Esophagus (tissue), 2 donors: Measurements from ENCODE around the gene PTMS. TPM values are rescaled to one million over a fixed set of nuclear protein-coding genes. Genes with fewer than 3 reads are reported as not detected.
"Not testable (repeated sequence)": the region's sequence is repeated elsewhere in the genome, so short reads cannot be mapped to it uniquely, and the experiment has no call there.

Experiments used
- H3K27ac ChIP-seq, 2 donors: one replicate each; pipeline ENCODE4 v1.5.1; 2013; ENCODE audit warnings: low read depth in 2 of 2, mild to moderate bottlenecking in 2 of 2, inconsistent platforms in 1 of 2, low read length in 1 of 2, moderate library complexity in 1 of 2
- H3K27me3 ChIP-seq, 2 donors: one replicate each; pipeline ENCODE4 v1.6.1; 2013; ENCODE audit warnings: low read length in 2 of 2, control low read depth in 1 of 2, mild to moderate bottlenecking in 1 of 2; ENCODE audit not compliant: insufficient read depth in 2 of 2, control insufficient read depth in 1 of 2
- H3K36me3 ChIP-seq, 2 donors: one replicate each; pipeline ENCODE4 v1.6.1; 2013; ENCODE audit warnings: low read length in 1 of 2; ENCODE audit not compliant: control insufficient read depth in 2 of 2, insufficient read depth in 2 of 2
- H3K4me1 ChIP-seq, 2 donors: one replicate each; pipeline ENCODE4 v1.6.1; 2013; ENCODE audit warnings: low read length in 1 of 2; ENCODE audit not compliant: control insufficient read depth in 2 of 2, insufficient read depth in 2 of 2
- H3K4me3 ChIP-seq, 2 donors: one replicate each; pipeline ENCODE4 v1.5.1; 2013; ENCODE audit warnings: low read length in 2 of 2, mild to moderate bottlenecking in 2 of 2, low read depth in 1 of 2, moderate library complexity in 1 of 2
- H3K9me3 ChIP-seq, 2 donors: one replicate each; pipeline ENCODE4 v1.6.1; 2013; ENCODE audit warnings: mild to moderate bottlenecking in 2 of 2, low read depth in 1 of 2, low read length in 1 of 2, moderate library complexity in 1 of 2; ENCODE audit not compliant: control insufficient read depth in 2 of 2, insufficient read depth in 1 of 2
- WGBS, 2 donors: extraction: QIAGEN DNeasy Blood & Tissue Kit; methylation state at CpG; one replicate each; pipeline ENCODE4 v1.1.7; 2013; 5-methylcytosine and 5-hydroxymethylcytosine counted together
- polyA plus RNA-seq, 2 donors: library from polyadenylated mRNA; stranded (reverse); fragments of 200-250 nt; gene quantifications; one replicate each; pipeline ENCODE4 v1.2.3, GENCODE V29; 2013
- donor health status: healthy with polysubstance abuse.
- donor health status: Bipolar disorder and iron deficiency.

The PTMS gene
- polyA plus RNA-seq, 2 donors = 249 to 449 TPM

DNA sequence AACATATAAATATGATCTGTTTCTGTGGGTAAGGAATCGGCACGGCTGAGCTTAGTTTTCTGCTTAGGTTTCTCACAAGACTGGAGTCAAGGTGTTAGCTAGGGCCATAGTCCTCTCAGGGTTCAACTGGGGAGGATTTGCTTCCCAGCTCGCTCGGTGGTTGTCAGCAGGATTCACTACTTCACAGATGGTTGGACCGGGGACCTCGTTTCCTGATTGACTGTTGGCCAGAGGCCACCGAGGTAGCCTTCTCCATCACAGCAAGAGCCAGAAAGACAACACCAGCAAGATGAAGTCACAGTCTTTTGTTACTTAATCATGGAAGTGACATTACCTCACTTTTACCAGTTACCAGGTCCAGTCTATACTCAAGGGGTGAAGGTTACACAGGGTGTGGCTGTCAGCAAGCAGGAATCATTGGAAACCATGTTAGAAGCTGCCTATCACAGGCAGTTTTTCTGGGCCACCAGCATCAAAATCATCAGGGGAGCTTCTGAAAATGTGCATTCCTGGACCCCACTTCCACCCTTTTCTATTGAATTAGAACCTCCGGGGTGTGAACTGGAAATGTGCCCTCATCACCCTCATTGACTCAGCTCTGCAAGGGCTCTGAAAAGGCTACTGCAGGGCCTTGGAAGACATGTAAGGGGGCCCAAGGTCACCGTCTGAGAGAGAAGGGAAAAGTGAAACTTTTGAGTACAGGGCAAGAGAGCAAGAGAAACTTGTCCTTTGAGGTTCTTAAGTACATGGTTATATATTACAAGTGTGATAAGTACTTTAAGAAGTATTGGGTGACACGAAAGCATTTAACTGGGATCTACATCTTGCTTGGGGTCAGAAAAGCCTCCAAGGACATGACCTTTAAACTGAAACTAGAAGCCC, 31.4 kb upstream of the PTMS start:
- Histone ChIP-seq H3K9me3 (no peaks in the 10 kb centered on the region), H3K4me1 (no peaks in the 10 kb centered on the region), H3K4me3 (no peak overlapping the region), H3K27me3 (no peaks in the 10 kb centered on the region), H3K36me3 (peaks cover 15 to 22% of the 10 kb centered on the region in 2 donors), H3K27ac (no peak overlapping the region)
- WGBS, 2 donors = 78 to 81% methylated on average over 10 of the region's 10 CpGs

DNA sequence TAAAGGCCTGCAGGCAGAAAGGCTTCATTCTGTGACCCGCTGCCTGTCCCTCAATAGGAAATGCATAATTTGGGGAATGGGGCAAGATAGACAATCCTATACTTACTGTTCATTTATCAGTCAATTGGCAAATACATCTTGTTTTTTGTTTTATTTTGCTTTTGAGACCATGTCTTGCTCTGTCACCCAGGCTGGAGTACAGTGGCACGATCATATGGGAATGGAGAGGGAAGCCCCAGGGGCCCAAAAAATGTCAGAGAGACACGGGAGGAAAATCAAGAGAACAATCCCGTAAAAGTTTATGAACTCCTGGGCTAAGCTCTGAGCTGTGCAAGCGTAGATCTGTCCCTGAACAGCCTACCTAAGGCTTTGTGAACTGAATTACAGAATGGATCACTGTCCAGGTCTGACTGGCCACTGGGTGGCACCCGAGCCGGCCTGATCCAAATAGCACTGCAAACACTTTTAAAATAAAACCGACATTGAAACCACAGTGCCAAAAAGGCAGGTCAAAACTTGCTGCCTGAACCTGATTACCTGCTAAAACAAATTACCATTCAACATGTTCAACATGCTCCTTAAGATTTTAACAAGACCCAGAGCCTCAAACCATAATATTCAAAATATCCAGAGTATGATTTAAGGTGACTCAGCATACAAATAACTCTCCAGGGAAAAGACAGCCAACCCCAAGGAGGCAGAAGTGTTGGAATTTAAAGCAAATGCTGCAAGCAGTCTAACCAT, 30.5 kb upstream of the PTMS start:
- H3K9me3 ChIP-seq = no peaks in the 10 kb centered on the region
- peaks cover 10 to 14% of the 10 kb centered on the region in 2 donors for H3K36me3 ChIP-seq
- no peaks in the 10 kb centered on the region for H3K4me1 ChIP-seq
- H3K27ac ChIP-seq = peak overlapping the region in 1 of 2 donors; percentile 16
- H3K4me3 ChIP-seq = no peak overlapping the region
- no peaks in the 10 kb centered on the region for H3K27me3 ChIP-seq
- WGBS, 2 donors = 31 to 33% methylated on average over 8 of the region's 8 CpGs

- peaks cover 0 to 5% of the 10 kb centered on the region in 2 donors for H3K36me3 ChIP-seq
- H3K27me3 ChIP-seq = no peaks in the 10 kb centered on the region
- WGBS, 2 donors = 94 to 95% methylated on average over 5 of the region's 5 CpGs
- H3K4me1 ChIP-seq = no peaks in the 10 kb centered on the region
- H3K27ac ChIP-seq = no peak overlapping the region
- H3K9me3 ChIP-seq = no peaks in the 10 kb centered on the region
- no peak overlapping the region for H3K4me3 ChIP-seq
Measured at GRCh38 chr12:6736754-6737153, 29.4 kb upstream of the PTMS start.

DNA sequence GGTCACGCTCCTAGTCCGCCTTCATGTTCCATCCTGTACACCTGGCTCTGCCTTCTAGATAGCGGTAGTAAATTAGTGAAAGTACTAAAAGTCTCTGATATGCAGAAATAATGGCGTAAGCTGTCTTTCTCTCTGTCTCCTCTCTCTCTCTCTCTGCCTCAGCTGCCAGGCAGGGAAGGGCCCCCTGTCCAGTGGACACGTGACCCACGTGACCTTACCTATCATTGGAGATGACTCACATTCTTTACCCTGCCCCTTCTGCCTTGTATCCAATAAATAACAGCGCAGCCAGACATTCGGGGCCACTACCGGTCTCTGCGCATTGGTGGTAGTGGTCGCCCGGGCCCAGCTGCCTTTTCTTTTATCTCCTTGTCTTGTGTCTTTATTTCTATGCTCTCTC, 24.1 kb upstream of the PTMS start:
- 77 to 83% methylated on average over 8 to 12 of the region's 12 CpGs for WGBS, 2 donors
- H3K36me3 ChIP-seq = peaks cover 0 to 11% of the 10 kb centered on the region in 2 donors
- H3K4me1 ChIP-seq = not testable (repeated sequence)

DNA sequence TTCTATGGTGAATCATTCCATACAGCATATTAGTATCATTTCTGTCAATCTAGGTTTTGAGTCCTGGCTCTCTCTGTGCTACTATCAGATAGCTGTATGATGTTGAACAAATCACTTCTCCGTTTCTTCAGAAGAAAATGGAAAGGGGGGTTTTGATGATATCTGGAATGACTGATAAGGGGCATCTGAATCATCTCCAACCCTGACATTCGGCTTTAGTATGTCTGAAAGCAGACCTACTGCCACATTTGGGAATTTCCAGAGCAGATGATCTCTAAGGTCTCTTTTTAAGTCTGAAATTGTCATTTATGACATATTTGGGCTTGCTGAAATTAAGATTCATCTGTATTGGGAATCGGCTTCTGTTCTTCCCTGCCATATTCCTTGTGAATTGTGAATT, 23.3 kb upstream of the PTMS start:
- 67 to 75% methylated on average over 3 of the region's 3 CpGs for WGBS, 2 donors
- no peaks in the 10 kb centered on the region for H3K27me3 ChIP-seq

More for the DNA sequence above, 24.1 kb upstream of the PTMS start:
- H3K9me3 ChIP-seq, H3K27me3 ChIP-seq, H3K4me3 ChIP-seq, H3K27ac ChIP-seq: not testable (repeated sequence)

DNA sequence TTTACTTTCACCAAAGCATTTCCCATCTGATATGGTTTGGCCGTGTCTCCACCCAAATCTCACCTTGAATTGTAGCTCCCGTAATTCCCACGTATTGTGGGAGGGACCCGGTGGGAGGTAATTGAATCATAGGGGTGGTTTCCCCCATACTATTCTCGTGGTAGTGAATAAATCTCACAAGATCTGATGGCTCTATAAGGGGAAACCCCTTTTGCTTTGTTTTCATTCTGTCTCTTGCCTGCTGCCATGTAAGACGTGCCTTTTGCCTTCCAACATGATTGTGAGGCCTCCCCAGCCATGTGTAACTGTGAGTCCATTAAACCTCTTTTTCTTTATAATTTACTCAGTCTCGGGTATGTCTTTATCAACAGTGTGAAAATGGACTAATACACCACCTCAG, 22.9 kb upstream of the PTMS start:
- not testable (repeated sequence) for H3K27ac ChIP-seq, H3K4me1 ChIP-seq, H3K9me3 ChIP-seq, H3K27me3 ChIP-seq, H3K4me3 ChIP-seq
- H3K36me3 ChIP-seq = peaks cover 3 to 22% of the 10 kb centered on the region in 2 donors
- 60 to 63% methylated on average over 7 of the region's 7 CpGs for WGBS, 2 donors

More for the DNA sequence above, 23.3 kb upstream of the PTMS start:
- Histone ChIP-seq H3K9me3 (no peaks in the 10 kb centered on the region), H3K4me3 (no peak overlapping the region), H3K36me3 (peaks cover 3 to 18% of the 10 kb centered on the region in 2 donors), H3K27ac (no peak overlapping the region), H3K4me1 (no peaks in the 10 kb centered on the region)

DNA sequence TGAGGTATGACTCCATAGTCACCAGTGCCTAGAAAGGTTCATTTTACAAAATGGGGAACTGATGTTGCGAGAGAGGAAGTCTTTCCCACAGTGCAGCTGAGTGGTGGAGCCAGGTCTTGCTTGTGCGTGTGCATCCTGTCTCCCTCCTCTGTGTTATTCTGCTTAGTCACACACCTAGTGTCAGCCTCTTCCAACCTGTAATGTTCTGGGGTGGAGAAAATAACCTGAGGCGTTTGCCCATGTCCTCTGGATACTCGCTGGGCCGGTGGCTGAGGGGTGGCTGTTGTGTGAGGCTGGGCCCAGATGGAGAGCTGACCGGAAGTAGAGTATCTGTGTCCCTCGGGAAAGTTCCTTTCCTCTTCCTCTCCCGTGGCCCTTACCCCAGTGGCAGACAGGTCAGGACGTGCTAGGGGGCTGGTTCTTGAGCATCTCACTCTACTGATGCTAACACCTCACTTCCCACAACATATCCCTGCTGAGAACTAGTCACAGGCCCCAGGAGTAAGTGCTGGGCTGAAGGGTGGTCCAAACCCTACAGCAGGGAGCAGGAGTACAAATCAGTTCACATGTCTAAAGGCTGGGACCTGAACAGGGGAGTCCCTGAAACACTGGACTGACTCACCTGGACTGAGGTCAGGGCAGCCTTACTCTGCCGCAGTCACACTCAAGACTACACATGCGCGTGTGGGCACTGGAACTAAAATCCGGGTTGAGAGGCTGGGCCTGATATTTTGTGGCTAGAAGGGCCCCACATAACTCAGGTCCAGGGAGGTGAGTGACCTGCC, 20.2 kb upstream of the PTMS start:
- H3K36me3 ChIP-seq = peaks cover 7 to 44% of the 10 kb centered on the region in 2 donors
- no peak overlapping the region for H3K4me3 ChIP-seq
- H3K27ac ChIP-seq = peak overlapping the region in 1 of 2 donors; percentile 6
- H3K4me1 ChIP-seq = no peaks in the 10 kb centered on the region
- 50 to 55% methylated on average over 13 of the region's 13 CpGs for WGBS, 2 donors
- no peaks in the 10 kb centered on the region for H3K9me3 ChIP-seq
- H3K27me3 ChIP-seq = no peaks in the 10 kb centered on the region

GRCh38 chr12:6747216-6747615, 18.9 kb upstream of the PTMS start:
- H3K4me1 ChIP-seq = peaks cover 0 to 4% of the 10 kb centered on the region in 2 donors
- H3K9me3 ChIP-seq = no peaks in the 10 kb centered on the region
- no peak overlapping the region for H3K4me3 ChIP-seq
- no peaks in the 10 kb centered on the region for H3K27me3 ChIP-seq
- H3K27ac ChIP-seq = no peak overlapping the region
- WGBS, 2 donors = 67 to 70% methylated on average over 4 of the region's 4 CpGs
- peaks cover 7 to 47% of the 10 kb centered on the region in 2 donors for H3K36me3 ChIP-seq

GRCh38 chr12:6748761-6749160, 17.4 kb upstream of the PTMS start:
- H3K27ac ChIP-seq = no peak overlapping the region
- H3K36me3 ChIP-seq = peaks cover 7 to 47% of the 10 kb centered on the region in 2 donors
- H3K27me3 ChIP-seq = no peaks in the 10 kb centered on the region
- H3K4me3 ChIP-seq = no peak overlapping the region
- no peaks in the 10 kb centered on the region for H3K9me3 ChIP-seq
- WGBS, 2 donors = 93 to 95% methylated on average over 28 of the region's 28 CpGs
- H3K4me1 ChIP-seq = peaks cover 0 to 4% of the 10 kb centered on the region in 2 donors
